Stimulated activated CD4-positive, alpha-beta T cell treated with anti-CD3 and anti-CD28 coated beads, TNF-alpha, amount 100 ng/mL, for 4 hours (primary cell): Measurements from ENCODE around the gene CPZ.

Source experiments
- DNase-seq, 3 experiments: peaks; one replicate each; pipeline ENCODE4 v3.0.0-alpha.2; 2020; ENCODE audit warnings: low read depth in 3 of 3

Gene CPZ

DNA sequence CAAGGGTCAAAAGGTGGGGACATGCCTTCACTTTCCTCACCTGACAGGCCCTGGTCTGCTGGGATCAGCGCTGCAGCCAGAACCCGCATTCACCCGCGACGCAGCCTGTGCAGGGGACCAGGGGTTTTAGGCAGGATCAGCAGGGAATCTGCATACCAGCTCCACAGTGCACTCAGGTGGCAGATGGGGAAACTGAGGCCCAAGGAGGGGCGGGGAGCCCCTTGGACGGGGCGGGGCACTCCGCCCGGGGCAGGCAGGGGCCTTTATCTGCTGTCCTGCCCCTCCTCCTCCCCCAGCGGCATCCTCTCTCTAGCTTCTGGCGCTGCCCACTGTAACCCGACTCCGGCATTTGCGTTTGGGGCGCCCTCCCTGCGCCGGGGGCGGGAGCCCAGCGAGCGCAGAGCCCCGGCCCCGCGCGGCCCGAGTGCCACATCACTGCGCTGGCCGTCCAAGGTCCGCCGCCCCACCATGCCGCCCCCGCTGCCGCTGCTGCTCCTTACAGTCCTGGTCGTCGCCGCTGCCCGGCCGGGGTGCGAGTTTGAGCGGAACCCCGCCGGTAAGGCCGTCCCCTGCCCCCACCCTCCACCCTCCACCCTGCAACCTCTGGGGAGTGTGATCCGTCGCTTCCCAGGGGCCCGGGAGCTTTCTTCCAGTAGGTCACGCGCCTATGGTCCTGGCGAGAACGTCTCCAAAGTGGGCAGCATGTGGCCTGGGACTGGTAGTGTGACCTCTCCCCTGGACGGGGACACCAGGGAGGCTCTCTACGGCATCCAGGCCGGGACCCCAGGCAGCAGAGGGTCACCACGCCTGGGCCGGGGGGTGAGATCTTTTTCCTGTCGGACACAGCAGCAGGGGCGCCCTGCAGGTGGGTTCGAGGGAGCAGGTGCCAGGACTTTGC is at the start of gene CPZ:
Gene CPZ (plus strand): TSS at position 400 of the 898 bp plus-strand sequence. CDS start 69 bp downstream, at position 469.
- DNase-seq = no peak

DNA sequence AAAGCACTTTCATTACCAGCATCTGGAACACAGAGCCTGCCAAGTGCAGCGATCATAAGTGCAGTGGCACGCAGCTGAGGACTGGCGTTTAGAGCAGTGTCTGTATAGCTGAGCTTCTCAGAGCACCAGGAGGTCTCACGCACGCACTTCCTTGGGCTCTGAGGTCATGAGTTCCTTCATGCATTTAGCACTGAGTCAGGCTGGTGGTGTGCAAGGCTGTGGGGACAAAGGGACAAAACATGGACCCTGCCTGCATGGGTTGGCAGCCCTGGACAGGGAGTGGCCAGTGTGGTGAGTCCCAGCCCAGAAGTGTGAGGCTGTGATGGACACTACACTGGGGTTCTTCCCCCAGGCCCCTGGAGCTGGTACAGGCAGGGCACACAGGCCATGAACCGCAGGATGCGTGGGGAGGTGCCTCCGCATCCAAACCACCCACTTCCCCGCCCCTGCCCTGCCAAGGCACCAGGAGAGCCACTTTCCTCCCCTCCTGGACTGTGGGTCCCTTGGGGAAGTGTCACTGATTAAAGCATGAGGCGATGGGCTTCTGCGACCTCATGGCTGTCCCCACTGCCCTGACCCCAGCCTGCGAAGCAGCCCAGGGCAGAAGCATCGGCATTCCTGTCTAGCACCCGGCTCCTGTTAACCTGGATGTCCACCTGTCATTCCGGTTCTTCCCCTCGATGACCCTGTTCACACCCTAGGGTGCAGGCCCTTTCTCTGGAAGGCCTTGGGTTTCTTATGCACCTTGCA is 49.6 kb upstream of the CPZ start:
- DNase-seq = no peak

DNA sequence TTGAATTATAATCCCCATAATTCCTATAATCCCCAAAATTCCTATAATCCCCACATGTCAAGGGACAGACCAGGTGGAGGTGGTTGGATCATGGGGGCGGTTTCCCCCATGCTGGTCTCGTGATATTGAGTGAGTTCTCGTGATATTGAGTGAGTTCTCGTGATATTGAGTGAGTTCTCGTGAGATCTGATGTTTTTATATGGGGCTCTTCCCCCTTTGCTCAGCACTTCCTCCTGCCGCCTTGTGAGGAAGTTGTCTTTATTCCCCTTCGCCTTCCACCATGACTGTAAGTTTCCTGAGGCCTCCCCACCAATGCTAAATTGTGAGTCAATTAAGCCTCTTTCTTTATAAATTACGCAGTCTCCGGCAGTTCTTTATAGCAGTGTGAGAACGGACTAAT is 48.9 kb upstream of the CPZ start:
- DNase-seq = no peak

DNA sequence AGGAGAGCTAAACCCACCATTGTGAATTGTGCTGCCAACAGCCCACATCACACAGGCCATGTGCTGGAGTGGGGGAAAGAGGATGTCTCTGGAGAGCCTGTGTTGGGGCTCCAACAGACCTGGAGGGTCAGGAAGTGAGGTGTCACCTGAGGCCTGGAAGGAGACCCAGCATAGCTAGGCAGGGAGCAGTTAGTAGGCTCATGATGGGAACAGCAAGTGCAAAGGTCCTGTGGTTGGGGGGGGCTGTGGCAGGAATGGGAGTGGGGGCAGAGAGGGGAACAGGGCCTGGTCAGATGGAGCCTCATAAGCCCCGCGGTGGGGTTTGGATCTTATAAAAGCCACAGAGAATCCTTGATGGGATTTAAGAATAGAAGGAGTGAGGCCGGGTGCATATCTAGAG is 48.3 kb upstream of the CPZ start:
- no peak for DNase-seq

DNA sequence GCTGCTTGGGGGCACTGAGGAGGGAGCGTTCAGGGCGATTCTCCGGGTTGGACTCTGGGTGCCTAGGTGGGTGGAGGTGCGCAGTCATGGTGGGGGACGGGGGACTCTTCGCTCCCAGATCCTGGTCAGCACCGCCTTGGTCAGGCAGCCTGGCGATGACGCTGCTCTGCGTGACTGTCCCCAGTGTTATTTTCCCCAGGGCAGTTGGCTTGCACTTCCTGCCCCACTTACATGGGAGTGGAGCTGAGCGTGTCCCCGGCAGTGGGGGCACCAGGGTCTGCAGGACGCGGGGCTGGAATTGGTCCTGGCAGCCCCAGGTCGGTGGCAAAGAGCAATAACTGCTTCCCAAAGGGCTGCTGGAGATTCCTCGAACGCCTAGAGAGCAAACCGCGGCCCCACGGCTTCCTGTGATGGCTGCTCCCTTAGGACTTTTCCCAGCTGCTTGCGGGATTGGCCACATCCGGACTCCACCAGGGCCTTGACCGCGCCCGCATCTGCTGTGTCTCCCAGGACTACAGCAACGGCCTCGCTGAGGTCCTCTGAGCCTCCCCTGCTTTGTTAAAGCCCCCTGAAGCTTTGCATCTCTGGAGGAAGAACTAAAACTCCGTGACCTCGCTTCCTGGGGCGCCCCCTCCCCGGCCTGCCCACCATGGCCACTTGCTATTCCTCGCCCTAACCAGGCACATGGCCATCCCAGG is 47.7 kb upstream of the CPZ start:
- DNase-seq = no peak

DNA sequence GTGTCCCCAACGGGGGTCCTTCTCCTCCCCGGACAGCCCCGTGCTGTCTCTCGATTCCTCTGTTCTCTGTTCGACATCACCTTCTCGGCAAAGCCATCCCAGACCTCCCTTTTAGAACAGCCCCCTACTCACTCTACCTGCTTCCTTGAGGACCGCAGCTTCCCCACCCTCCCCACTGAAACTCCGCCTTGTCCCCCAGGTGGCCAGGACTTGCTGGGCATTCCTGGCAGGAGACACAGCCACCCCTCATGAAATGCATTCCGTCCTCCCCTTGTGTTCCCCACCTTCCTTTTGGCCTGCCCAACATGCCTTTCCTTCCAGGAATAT is 47.2 kb upstream of the CPZ start:
- DNase-seq = no peak

DNA sequence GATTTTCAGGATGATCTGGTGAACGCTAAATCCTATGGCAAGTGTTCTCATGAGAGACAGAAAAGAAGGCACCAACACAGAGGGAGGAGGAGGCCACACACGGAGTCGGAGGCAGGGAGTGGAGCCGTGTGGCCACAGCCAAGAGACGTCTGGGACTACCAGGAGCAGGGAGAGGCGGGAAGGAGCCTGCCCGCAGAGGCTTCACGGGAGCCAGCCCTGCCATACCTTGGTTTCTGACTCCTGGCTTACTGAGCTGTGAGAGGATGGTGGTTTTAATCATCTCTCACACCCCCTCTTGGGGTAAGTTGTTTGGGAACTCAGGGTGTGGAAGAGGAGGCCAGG is 45.8 kb upstream of the CPZ start:
- DNase-seq = no peak

DNA sequence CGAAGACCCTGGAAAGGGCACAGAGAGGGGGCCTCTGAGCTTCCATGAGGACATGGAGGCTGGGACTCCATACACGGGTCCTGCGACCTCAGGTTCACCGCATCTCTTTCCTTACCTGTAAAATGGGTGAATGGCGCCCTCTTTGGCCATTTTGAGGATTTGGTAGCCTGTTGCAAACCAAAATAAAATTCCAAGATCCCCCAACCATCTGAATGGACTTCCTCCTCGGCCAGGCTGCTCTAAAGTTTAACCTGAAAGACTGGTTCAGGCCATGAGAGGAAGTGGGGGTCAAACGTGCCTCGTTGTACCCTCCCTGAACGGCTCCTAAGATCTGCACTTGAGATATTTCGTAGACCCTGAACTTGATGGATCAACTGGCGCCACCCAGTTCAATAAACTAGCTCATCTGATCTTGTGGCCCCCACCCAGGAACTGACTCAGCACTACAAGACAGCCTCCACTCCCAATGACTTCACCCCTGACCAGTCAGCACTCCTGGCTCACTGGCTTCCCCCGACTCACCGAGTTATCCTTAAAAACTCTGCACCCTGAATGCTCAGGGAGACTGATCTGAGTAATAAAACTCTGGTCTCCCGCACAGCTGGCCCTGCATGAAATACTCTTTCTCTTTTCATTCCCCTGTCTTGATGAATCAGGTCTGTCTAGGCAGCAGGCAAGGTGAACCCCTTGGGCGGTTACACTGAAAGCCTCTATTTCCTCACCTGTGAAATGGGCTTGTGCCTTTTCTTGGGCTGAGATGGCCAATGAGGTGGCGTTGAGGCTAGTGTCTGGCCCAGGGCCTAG is 45.3 kb upstream of the CPZ start:
- no peak for DNase-seq

DNA sequence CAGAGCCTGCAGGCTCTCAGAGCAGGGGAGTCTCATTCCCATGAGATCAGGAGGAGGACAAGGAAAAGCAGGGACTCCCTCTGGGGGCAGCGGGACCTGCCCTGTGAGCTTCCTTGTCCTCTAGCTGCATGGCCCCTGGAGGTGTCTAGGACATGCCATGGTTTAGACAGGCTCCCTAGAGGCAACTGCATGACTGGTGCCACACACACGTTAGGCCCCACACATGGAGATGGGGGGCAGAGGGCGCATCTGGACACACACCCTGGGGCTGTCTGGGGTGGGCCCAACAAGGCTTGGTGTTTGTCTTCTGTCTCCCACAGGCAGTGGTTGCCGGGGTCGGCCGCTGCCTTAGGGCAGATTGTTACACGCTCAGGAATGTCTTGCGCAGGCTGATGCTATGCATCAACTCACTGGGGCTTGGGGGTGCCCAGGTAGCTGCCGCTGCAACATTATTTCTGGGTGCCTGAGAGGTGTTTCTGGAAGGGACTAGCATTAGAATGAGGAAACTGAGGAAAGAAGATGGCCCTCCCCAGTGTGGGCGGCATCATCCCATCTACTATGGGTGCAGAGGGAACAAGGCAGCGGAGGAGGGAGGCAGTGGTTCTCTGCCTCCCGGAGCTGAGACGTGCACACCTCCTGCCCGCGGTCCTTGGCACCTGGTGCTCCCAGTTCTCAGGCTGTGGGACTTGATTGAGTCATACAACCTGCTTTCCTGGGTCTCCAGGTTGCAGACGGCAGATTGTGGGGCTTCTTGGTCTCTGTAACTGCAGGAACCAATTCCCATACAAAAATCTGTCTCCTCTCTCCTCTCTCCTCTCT is 44.4 kb upstream of the CPZ start:
- DNase-seq = no peak

DNA sequence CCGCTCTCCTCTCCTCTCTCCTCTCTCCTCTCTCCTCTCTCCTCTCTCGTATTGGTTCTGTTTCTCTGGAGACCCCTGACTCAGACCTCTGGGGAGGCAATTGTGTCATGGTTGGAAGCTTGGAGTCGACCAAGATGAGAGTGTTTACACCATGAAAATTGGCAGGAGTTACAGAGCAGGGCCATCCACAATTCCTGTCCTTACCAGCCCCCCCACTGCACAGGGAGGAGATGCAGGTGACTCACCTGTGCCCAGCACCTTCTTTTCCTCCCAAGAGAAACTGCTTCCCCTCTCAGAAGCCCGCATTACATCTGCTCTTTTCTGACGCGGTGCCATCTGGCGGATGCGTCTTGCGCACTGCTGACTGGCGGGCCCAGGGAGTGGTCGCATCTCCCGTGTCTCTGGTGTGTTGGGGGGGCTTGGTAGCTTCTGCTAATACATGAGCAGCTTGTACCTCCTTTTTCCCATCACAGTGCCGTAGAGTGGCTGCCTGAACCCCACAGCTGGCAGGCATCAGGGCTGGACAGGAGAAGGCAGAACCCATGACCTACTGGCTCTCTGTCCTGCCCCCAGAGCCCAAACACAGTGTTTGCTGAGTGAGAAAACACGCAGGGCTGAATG is 43.7 kb upstream of the CPZ start:
- DNase-seq = no peak

DNA sequence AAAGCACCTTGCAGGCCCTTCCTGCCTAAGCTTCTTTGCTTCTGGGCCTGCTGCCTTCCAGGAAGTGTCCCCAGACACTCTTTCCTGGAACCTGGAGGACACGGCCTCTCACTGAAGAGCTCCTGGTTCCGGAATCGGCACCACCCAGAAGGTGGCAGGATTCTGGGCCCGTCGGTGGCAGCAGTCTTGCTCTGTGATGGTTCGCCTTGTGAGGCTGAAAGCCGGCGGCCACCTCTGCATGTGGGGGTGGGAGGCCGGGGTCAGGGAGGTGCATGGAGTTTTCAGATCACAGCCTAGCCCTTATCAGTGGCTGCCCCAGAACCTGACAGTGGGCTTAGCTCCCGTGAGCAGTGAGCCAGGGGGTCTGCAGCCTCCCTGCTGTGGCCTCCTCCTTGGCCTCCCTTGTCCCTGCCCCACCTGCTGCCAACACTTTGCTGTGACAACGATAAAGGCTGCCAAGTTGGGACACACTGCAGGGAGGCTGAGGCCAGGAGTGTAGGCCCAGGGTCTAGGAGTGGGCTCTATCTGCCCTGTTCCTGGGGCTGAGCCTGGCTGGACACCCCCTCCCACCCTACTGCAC is 43.1 kb upstream of the CPZ start:
- no peak for DNase-seq

DNA sequence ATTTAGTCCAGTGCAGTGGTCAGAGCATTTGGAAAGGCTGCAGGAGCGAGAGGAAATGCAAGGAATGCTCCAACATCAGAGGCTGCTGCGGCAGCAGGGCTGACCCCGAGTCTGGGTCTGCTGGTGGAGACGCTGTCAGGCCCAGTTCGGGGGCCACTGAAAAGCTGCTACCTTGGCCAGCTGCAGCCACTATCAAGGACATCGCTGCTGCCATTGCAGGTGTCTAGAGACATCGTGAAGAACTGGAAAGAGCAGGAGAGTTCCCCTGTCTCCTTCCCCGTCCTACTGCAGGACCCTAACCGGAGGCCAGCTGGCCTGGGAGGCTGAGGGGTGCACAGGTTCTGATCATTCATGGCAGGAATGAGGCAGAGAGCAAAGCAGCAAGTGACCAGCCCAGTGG is 41.9 kb upstream of the CPZ start:
- DNase-seq = no peak

DNA sequence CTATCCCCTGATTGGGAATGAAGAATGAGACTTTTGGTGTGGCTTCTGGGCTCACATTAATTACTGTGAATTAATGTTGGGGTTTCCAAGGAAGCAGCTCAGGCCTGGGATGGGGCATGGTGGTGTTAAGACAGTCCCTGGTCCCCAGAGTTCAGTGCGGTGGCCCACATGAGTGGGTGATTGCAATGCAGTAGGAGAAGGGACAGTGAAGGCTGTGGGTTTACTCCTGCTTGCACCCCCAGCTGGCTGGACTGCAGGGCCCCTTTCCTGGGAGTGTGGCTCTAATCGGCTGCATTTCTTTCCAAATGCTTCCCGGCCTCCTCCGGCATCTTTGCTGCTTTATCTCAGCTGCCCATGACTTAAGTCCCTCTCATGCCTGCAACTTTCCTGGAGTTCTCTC is 40.5 kb upstream of the CPZ start:
- DNase-seq = no peak

DNA sequence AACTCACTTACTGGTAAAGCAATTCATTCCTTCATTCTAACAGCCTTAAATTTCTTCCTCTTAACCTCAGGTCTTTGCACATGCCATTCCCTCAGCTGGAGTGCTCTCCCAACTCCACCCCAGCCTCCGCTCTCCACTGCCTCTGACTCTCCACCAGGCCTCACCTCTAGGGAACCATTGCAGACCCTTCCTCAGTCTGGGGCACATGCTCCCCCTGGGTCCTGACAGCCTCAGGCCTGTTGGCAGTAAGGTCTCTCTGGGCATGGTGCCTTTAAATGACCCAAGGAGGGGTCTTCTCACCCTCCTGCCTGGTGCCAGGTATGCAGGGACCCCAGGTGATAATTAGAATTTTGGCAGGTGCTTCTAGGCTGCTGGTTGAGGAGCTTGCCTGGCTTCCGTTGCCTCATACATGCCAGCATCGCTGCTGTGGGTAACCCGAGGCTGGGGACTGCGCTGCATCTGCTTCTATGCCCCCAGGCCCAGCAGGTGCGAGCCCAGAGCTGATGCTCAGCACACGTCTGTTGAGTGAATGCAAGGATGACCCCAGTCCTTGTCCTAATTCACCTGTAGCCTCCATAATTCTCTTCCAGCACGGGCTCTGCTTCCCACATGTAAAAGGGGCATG is 39.9 kb upstream of the CPZ start:
- DNase-seq = no peak

DNA sequence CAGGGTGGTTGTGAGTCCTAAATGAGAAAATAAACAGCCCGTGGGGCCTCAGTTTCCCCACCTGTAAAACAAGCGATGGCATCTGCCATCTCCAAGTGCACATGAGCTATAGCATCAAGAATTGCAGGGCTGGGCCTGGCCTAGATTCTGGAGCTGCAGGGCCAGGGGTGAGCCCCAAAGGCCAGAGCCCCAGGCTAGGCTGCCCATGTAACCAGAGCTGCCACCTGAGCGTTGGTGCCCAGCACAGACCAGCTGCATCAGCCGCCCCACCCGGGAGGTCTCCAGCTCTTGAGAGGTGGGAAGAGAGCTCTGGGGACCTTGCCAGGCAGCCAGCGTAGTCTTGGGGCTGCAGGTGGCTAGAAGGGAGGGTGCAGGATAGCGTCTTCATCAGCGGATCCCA is 39.3 kb upstream of the CPZ start:
- DNase-seq = no peak

DNA sequence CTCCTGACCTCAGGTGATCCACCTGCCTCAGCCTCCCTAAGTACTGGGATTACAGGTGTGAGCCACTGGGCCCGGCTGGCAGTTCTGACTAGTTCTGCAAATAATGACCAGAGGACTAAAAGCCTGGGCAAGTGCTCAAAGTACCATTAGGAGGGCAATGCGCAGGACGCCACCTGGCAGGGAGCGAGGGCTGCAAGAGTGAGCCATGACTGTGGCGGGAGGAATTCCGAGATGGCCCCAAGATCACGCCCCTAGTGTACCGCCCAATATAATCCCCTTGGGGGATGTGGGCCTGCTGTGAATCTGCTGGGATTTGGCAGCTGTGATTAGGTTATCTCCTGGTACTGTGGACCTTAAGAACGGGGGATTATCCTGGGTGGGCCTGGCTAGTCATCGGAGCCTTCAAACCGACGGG is 38.6 kb upstream of the CPZ start:
- DNase-seq = no peak

DNA sequence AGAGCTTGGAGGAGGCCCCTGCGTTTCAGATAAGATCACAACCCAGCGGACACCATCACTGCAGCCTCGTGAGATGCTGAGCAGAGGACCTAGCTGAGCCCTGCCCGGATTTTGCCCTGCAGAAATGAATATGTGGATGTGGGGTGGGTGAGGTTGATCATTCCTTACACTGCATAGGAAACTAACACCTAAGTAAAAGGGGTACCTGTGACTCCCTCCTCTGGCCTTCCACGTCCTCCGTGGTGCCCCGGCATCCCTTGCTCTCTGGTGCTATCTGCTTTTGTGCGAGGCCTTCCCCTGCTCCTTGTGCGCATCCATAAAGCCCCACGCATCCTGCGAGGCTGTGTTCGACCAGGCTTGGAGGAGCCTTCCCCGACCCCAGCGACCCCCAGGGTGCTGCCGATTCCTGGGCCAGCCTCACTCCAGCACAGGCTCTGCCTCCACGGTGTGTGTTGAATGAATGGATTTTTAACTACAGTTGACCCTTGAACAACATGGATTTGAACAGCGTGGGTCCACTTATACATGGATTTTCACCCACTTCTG is 37.9 kb upstream of the CPZ start:
- DNase-seq = no peak

DNA sequence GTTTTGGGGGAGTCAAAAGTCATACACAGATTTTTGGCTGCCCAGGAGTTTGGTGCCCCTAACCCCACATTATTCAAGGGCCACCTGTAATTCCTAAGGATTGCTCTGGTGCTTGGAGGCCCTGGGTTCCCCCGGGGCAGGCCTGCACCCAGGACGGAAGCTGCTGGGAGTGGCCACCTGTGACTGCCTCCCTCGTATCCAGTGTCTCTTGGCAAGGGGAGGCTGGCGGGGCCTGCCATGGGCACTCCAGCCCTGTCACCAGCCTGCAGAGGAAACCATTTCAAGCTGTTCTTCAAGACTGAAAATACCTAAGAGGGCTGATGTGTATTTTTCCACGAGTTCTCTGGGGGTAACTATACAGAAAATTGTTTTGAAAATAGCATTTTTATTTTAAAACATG is 36.8 kb upstream of the CPZ start:
- no peak for DNase-seq

DNA sequence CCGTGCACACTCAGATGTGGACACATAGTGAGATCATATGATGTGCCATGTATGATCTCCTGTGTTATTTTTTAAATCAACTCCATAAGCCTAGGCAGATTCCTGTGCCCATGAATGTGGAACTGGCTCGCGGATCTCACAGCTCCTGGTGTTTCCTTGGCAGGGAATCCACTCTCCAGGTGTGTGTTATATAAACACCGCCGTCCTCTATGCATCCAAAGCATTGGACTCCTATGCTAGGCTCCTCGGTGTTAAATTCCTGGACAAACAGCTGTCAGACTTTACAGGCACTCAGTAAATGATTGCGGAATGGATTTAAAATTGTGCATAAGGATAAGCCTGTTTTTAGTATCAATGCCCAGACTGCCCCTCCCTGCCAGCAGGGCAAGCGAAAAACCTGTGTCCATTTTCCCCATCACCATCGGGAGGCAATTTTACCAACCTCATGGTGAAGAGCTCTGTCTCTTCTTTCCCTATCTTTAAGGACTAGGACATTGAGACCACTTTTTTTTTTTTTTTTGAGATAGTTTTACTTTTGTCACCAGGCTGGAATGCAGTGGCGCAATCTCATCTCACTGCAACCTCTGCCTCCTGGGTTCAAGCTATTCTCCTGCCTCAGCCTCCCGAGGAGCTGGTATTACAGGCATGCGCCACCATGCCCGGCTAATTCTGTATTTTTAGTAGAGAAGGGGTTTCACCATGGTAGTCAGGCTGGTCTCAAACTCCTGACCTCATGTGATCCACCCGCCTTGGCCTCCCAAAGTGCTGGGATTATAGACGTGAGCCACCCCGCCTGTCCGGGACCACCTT is 36.0 kb upstream of the CPZ start:
- DNase-seq = no peak
